HT-29 (cell line): ENCODE data around the gene PNLIP. TPM values are rescaled to one million over a fixed set of nuclear protein-coding genes. Genes with fewer than 3 reads are reported as not detected.

Experiments
- DNase-seq: peaks from one replicate; pipeline ENCODE4 v3.0.0-alpha.2; 2015; ENCODE audit warnings: low spot score
- total RNA-seq: library from RNA; depleted of rRNA; stranded (reverse); fragments of >200 nt; shearing (Covaris generic); gene quantifications from 2 replicates; pipeline ENCODE4 v1.2.3, GENCODE V29; 2014; rRNA removed

PNLIP gene
- not detected in 2 replicates for total RNA-seq

DNA sequence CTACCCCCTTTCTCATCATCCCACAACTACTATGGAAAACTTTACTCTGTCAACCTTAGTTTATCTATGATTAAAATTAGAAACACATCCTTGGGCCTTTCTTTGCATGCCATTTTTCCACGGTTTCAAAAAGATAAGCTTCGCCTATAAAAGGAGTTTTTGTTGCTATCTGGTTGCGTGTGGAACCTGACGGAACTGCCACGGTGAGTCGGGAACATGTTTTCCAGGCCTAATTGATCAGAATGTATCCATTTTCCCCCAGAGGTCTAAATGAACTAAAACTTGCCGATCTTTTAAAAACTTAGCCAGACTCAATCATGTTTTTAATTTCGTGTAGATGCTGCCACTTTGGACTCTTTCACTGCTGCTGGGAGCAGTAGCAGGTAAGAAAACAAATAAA is at the start of gene PNLIP:
Gene PNLIP (plus strand): TSS at position 176 of the 400 bp plus-strand sequence. CDS start 162 bp downstream, at position 338.
- no peak for DNase-seq

DNA sequence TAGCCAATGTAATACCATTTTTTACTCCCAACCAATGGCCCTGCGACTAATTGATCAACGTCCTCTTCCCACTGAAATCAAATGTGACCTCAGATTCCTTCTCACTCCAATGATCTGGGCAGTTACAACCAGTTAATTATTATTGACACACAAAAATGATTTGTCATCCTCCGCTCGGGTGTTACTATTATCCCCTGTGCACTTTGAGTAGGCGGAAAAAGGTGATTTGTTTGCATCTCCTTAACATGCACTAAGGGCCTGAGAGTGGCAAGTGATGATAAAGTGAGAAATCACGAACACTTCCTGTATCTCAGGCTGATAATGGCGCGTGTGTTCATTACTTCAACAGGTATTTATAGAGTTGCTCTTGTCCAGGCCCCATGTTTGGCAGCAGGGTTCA is 40.9 kb upstream of the PNLIP start:
- DNase-seq = no peak

DNA sequence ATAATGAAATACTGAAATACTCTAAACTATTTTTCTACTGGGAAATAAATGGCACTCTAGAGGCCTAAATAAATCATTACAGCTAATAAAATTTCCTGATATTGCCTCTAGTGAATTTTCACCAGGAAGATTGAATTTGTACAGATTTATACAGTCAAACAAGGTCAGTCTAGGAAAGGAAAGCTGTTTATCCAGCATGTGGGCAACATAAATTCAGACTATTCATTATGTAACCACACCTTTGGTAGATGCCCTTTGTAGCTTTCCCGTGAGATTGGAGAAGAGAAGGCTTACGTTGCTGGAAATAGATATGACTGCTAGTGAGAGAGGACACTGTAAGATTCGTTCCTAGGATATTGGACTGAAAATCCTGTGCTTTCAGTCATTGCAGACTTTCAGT is 35.2 kb upstream of the PNLIP start:
- DNase-seq = no peak

DNA sequence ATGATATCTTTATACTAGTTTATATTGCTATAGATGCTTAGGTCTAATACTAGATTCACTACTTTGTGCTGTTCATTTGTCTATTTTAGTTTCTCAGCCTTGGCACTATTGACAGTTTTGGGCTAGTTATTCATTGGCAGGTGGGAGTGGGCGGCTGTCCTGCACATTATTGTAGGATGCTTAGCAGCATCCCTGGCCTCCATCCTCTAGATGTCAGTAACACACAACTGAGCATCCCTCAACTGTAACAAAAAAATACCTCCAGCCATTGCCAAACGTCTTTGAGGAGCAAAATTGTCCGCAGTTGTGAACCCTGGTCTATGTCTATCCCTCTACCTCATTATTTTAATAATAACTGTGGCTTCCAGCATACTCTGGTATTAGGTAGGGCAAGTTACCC is 34.4 kb upstream of the PNLIP start:
- no peak for DNase-seq

DNA sequence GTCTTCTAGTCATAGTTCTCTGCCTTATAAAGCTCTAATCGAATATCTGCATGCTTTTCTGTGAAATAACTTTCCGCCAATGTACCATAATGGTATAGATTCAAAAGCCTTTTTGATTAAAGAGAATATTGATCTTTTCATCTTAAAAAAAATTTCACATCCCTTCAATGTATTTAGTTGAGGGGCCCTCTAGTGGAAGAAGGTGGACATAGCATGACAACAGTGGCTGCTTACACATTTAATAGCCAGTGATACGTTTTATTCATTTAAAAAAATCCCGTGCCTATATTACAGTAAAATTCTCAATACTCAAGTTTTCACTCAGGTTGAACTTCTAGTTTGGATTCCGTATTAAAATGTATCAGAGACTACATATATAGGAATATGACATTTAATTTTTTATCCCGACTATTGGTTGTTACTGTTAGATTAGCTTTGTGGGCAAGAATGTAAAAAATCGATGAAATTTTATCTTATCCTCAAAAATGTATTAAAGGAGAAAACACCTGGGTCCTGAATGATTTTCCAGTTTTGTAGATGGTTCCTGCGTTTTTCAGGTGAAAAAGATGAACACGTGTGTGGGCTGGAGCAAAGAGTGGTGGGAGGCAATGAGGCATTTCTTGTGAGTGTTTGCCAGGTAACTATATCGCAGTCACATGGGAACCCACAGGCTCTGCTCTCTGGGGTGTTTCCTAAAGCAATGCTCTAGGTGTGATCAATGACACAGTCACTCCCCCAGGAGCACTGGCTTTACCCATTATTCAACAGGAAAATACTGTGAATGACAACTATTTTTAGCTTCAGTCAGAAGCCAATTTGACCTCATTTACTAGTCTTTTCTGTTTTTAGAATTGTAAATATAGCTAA is 24.1 kb upstream of the PNLIP start:
- DNase-seq = peak; percentile 56

DNA sequence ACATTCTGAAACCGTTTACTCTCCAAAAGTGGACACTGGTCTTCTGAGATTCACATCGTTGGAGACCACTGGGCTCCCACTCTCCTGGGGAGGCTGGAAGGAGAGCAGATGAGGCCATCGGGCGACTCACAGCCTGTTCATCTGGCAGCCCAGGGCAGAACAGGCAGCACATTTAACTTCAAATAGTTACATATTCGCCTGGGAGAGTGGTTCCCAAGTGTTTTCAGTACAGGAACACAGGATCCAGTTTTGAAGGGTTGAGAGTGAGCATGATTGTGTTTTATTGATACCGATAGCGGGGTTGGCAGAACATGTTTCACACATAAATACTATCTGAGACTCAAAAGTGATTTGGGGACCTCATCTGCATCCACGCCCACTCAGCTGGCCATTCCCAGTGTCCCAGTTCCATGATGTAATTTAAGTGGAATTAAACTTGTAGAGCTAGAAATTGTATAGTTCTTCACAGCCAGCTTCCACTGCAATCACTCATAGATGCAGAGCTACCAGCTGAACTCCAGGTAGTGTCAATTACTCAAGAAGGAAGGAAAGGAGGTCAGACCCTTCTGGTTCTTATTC is 22.8 kb upstream of the PNLIP start:
- DNase-seq = no peak

DNA sequence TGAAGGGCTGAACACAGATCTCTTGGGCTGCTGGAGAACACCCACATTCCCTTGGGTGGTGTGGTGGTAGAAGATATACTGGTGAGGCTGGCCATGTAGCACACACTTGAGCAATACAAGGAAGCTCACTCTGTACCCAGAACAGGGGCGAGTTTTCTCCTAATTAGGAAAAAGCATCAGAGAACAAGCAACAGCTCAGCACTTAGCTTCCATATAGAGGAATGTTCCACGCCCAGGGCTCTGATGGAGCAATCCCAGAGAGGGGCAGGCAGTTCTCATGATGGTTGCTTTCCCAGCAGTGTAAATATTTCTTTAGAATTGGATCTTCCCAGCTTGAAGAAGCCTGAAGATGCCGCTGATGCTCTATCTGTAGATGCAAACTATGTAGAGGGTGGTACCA is 21.0 kb upstream of the PNLIP start:
- DNase-seq = no peak

DNA sequence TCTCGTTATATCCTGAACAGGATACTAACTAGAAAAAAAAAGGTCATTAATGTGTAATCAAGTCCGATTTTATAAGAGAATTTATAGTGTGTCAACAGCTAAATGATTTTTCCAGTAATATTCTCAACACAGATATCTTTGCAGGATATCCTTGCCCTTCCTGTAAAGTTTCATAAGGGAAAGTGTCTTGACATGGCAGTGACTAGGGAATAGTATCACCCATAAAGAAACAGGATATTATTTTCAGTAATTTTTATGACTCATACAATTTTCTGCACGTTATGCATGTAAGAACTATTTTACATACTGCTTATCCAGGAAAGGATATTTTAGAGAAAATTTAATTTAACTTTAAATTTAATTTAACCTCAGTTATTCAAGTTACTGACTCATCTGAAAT is 19.5 kb upstream of the PNLIP start:
- no peak for DNase-seq

DNA sequence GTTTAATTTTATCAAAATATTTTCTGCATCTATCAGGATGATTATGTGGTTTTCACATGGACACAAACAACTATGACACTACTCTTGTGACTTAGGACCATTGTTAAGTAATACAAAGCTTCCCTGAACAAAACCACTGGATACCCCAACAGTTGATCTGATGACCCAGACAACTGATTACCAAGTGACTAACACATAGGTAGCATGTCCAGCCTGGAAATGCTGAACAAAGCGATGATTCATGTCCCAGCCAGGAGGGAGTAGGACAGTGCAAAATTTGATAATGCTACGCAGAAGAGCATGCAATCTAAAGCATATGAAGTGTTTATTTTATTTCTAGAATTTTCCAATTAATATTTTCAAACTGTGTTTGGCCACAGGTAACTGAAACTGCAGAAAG is 8.9 kb upstream of the PNLIP start:
- DNase-seq = no peak

DNA sequence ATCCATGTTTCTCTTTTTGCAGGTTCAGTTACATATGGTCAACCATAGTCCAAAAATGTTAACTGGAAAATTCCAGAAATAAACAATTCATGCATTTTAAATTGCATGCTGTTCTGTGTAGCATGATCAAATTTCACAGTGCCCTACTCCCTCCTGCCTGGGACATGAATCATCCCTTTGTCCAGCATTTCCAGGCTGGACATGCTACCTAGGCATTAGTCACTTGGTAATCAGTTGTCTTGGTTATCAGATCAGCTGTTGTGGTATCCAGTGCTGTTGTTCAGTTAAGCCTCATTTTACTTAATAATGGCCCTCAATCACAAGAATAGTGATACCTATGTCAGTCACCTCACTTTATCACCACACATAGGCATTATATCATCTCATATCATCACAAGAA is 7.3 kb upstream of the PNLIP start:
- DNase-seq = no peak

DNA sequence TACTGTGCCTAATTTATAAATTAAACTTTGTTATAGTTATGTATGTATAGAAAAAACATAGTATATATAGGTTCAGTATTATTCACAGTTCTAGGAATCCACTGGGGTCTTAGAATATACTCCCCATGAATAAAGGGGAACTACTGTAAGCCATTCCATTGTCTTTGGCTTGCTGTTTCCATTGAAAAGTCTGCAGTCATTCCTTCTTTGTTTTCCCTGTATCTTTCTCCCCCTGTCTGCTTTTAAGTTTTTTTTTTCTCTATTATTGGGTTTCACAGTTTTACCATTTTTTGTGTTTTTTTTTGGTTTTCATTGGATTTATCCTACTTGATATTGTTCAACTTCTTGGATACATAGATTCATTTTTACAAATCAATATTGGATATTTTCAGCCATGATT is 6.7 kb upstream of the PNLIP start:
- no peak for DNase-seq

DNA sequence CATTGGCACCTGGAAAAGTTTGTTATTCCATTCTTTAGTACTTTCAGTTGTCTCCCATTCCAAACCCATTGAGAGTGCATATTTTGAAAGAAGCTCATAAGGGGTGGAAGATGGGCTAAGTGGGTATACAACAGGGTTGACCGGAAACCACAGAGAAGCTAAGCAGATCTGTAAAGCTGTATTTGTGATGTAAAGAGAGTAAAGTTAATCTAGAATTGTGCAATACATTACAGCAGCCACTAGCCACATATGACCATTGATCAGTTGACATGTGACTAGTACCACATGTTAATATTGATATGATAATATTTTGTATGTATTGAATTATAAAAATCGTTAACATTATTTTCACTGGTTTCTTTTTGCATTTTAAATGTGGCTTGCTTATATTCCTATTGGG is 4.9 kb upstream of the PNLIP start:
- DNase-seq = no peak

DNA sequence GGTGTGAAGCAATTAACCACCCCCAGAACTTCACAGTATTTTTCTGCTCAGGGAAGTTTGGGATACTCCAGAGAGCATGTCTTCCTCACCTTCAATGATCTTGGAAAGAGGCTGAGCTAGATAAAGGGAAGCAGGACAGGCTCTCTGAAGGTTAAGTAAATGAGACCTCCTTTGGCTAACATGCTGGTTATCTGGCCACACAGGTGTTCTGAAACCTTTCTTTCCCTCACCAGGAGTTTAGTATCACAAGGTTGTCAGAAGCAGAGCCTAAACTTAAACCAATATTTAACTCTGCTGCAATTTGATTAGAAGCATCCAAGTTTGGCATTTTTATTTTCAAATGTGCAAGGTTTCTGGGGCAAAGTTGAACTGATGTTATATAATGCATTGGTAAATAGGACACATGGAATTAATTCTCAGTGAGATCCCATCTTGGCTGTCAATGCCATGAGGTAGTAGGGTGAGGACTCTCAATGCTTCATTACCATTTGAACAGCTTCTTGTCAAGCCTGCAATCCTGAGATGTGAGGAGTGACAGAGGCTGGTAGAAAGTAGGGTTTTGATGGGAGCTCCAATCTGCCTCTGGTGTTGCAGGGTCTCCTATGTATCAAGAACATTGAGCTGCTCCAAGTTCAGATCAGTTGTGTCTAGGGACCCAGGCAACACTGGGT is 3.6 kb upstream of the PNLIP start:
- no peak for DNase-seq

DNA sequence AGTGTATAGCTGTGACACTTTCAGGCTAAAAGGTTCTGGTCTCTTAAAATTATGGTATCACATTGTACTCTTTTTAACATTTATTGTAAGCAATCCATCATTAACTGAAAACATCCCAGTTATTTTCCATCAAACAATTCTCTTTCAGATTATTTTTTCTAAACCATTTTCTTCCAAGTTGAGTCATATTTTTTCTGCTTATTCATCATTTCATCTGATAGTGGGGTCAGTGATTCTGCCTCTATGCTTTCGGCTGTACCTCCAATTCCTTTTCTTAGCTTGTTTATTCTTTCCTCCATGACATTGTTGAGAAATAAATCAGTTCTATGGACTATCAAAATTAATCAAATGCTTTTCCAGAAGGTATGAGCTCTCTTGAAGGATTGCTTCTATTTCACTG is 609 bp upstream of the PNLIP start:
- no peak for DNase-seq

DNA sequence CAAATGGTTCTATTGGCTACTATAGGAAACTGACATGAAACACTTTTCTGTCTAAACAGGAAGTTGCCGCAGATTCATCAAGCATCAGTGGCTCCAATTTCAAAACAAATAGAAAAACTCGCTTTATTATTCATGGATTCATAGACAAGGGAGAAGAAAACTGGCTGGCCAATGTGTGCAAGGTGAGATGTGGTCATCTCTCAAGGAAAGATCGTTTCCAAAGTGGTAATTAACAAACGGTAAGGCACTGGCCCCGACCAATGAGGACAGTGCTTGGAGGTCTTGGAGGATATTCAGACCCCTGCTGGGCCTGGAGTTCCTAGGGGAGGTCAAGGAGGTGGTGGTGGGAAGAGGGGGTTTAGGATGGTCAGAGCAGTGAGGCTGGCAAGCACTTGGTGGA is 2.6 kb downstream of the PNLIP start:
- DNase-seq = no peak

DNA sequence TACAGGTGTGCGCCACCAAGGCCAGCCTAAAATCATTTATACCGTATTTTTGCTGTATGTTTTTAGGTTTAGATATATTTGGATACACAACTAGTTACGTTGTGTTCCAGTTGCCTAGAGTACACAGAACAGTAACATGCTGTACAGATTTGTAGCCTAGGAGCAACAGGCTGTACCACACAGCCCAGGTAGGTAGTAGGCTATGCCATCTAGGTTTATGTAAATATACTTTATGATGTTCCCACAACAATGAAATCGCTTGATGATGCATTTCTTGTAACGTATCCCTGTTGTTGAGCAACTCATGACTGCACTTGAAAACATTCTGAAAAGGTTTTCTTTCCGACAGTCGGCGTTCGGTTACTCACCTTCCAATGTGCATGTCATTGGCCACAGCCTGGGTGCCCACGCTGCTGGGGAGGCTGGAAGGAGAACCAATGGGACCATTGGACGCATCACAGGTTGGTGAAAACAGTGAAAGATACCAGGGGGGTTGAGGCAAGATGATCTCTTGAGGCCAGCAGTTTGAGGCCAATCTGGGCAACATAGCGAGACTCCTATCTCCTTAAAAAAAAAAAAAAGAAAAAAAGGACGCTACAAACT is 7.7 kb downstream of the PNLIP start:
- DNase-seq = no peak

DNA sequence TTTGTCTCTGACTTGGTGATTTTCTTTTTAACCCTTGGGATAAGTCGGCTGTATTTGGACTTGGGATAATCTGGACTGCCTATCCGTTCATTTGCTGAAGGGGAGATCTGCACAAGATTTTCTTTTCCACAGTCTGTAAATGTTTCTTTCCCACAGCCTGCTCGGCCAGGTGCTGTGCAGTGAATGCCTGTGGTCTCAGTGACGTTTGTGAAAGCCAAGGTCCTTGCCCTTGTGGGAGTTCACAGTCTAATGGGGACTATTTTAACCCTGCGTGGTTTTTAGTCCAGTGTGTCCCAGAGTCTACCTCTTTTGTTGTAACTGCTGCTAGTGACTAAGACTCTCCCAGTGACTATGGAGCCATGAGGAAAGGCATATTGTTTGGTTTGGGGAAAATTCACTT is 8.9 kb downstream of the PNLIP start:
- no peak for DNase-seq

DNA sequence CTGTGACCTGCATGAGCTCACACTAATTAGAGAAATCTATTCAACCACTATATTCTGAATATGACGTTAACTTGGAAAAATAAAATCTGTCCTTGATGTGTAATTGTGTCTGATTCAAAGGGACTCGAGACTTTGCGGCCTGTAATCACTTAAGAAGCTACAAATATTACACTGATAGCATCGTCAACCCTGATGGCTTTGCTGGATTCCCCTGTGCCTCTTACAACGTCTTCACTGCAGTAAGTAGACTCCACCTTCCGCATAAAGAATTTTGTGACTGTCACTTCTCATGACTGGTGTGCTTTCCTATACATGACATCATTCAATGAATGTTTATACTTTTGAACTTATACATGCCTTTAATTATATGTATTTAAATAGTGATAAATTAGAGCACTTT is 10.1 kb downstream of the PNLIP start:
- DNase-seq = no peak

DNA sequence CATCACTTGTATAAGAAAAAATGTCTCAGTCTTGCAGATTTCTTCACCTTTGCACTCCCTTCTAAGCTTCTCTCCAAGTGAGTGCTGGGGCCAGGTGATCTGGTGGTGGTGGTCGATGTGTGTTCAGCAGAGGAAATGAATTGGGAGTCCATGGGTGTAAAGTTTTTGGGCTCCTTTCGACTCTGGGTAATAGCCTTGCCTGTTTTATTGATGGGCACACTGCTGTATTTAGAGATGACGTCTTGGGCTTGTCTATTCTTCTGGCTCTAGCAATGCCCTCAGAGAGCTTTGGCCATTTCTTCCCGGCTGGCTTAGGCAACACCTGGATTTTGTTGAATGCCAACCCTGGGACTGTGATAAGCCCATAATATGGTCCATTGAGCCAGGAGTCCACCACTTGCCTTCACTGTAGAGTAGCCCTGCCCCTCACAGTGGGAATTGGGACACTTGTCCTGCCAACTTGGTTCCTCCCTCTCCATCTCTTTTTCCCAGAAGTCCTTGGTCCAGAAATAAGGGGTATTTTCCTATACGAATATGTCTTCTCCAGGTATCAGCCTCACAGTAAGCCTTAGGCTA is 11.7 kb downstream of the PNLIP start:
- DNase-seq = no peak

DNA sequence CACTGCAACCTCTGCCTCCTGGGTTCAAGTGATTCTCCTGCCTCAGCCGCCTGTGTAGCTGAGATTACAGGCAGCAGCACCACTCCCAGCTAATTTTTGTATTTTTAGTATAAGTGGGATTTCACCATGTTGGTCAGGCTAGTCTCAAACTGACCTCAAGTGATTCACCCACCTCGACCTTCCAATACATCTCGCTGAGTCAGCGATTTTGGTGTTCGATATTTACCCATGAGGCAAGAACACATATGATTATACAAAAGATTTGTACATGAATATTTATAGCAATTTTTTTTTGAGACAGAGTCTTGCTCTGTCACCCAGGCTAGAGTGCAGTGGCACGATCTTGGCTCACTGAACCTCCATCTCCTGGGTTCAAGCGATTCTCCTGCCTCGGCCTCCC is 19.8 kb downstream of the PNLIP start:
- no peak for DNase-seq

DNA sequence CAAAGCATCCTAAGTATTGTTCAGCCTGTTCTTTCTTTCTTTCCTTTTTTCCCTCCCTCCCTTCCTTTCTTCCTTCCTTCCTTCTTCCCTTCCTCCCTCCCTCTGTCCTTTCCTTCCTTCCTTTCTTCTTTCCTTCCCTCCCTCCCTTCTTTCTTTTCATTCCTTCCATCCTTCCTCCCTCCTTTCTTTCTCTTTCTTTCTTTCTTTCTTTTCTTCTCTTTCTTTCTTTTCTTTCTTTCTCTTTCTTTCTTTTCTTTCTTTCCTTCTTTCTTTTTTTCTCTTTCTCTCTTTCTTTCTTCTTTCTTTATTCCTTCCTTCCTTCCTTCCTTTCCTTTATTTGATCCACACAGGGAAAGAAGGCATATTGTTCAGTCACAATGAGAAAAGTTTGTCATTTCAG is 21.2 kb downstream of the PNLIP start:
- DNase-seq = no peak

DNA sequence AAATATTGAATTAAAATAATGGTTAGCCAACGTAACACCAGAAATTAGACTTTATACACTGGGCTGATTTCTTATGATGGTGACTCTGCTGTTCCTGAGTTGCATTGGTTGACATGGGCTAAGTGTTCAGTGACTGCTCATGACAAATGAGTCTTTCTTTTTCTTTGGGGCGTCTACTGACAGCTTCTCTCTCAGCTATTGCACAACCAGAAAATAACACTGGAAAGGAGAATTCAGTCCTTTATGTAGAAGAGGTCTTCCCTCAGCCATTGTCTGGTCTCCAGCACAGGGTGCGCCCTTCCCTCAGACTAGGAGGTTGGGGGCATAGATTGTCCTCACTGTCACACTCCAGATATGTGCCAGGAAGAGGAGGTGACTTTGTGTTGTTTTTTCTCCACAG is 21.6 kb downstream of the PNLIP start:
- no peak for DNase-seq
